OCI-LY1 (cell line): ENCODE results near the gene ATP6V0A1.

ENCODE experiments used
- H2AFZ ChIP-seq: fragments of 200-600 bp; sonication (generic), shearing (Covaris generic); 2 replicates; pipeline ENCODE4 v1.6.0; 2014; ENCODE audit warnings: antibody characterized with exemption, mild to moderate bottlenecking, low read length
- H3F3A ChIP-seq: fragments of 200-600 bp; sonication (generic), shearing (Covaris generic); 2 replicates; pipeline ENCODE4 v1.6.0; 2014; ENCODE audit warnings: mild to moderate bottlenecking, antibody characterized with exemption, low read length, moderate library complexity; ENCODE audit not compliant: insufficient read depth
- H3K27ac ChIP-seq: fragments of 200-600 bp; sonication (generic); 2 replicates; pipeline ENCODE4 v1.5.1; 2014; ENCODE audit warnings: low read length, mixed run types, mild to moderate bottlenecking, low read depth; ENCODE audit not compliant: poor library complexity, severe bottlenecking
- H3K27me3 ChIP-seq: fragments of 200-600 bp; sonication (generic); 2 replicates; pipeline ENCODE4 v1.6.0; 2014; ENCODE audit warnings: antibody characterized with exemption, mild to moderate bottlenecking, low read length, moderate library complexity; ENCODE audit not compliant: insufficient read depth
- H3K36me3 ChIP-seq: fragments of 200-600 bp; sonication (generic); 2 replicates; pipeline ENCODE4 v1.6.1; 2014; ENCODE audit warnings: mild to moderate bottlenecking, antibody characterized with exemption, low read length, moderate library complexity, mixed read lengths; ENCODE audit not compliant: insufficient read depth
- H3K4me1 ChIP-seq: fragments of 200-600 bp; sonication (generic); 2 replicates; pipeline ENCODE4 v1.5.1; 2014; ENCODE audit warnings: mild to moderate bottlenecking, low read length, moderate library complexity; ENCODE audit not compliant: insufficient read depth, severe bottlenecking
- H3K4me2 ChIP-seq: fragments of 200-600 bp; sonication (generic), shearing (Covaris generic); 2 replicates; pipeline ENCODE4 v1.6.1; 2014; ENCODE audit warnings: low read length
- H3K4me3 ChIP-seq: fragments of 200-600 bp; sonication (generic); 2 replicates; pipeline ENCODE4 v1.5.1; 2014; ENCODE audit warnings: low read length, low read depth, mild to moderate bottlenecking, mixed read lengths; ENCODE audit not compliant: poor library complexity, severe bottlenecking
- H3K79me2 ChIP-seq: fragments of 200-600 bp; shearing (Covaris generic); 2 replicates; pipeline ENCODE4 v1.6.1; 2016; ENCODE audit warnings: mixed run types, low read length, mixed read lengths; ENCODE audit not compliant: insufficient read depth
- H3K9ac ChIP-seq: fragments of 200-600 bp; sonication (generic), shearing (Covaris generic); 2 replicates; pipeline ENCODE4 v1.6.1; 2014; ENCODE audit warnings: mild to moderate bottlenecking, low read length, mixed read lengths
- H3K9me2 ChIP-seq: fragments of 200-600 bp; sonication (generic), shearing (Covaris generic); 2 replicates; pipeline ENCODE4 v1.6.1; 2014; ENCODE audit warnings: low read depth, mild to moderate bottlenecking, low read length, mixed read lengths
- H3K9me3 ChIP-seq: fragments of 200-600 bp; shearing (Covaris generic); 2 replicates; pipeline ENCODE4 v1.6.1; 2014; ENCODE audit warnings: low read length, mixed read lengths
- H4K20me1 ChIP-seq: fragments of 200-600 bp; sonication (generic), shearing (Covaris generic); 2 replicates; pipeline ENCODE4 v1.6.0; 2016; ENCODE audit warnings: mild to moderate bottlenecking, low read length; ENCODE audit not compliant: insufficient read depth
- CTCF ChIP-seq: fragments of 200-600 bp; sonication (generic), shearing (Covaris generic); IDR thresholded peaks from 2 replicates; pipeline ENCODE4 v1.5.1; 2017; ENCODE audit warnings: mild to moderate bottlenecking, antibody characterized with exemption, low read length, moderate library complexity, mixed read lengths
- EZH2 ChIP-seq: fragments of 200-600 bp; sonication (generic), shearing (Covaris generic); IDR thresholded peaks from 2 replicates; pipeline ENCODE4 v1.8.0; 2017; ENCODE audit warnings: borderline replicate concordance, mixed run types, mild to moderate bottlenecking, antibody characterized with exemption, low read length, moderate library complexity, mixed read lengths

ATP6V0A1 gene

GRCh38 chr17:42475121-42475520 lies 16.4 kb downstream of the ATP6V0A1 start:
- H3K36me3 ChIP-seq = peaks cover 53% of the 10 kb centered on the region
- no peaks in the 10 kb centered on the region for H3K9me3 ChIP-seq
- H3K27ac ChIP-seq = no peak overlapping the region
- H3K4me2 ChIP-seq = no peak overlapping the region
- H4K20me1 ChIP-seq = no peaks in the 10 kb centered on the region
- H3K27me3 ChIP-seq = no peaks in the 10 kb centered on the region
- H3F3A ChIP-seq = no peaks in the 10 kb centered on the region
- TF ChIP-seq CTCF (no peak), EZH2 (no peak)
- H2AFZ ChIP-seq = no peak overlapping the region
- no peak overlapping the region for H3K4me3 ChIP-seq
- no peaks in the 10 kb centered on the region for H3K79me2 ChIP-seq
- H3K9ac ChIP-seq = no peak overlapping the region
- H3K9me2 ChIP-seq = no peaks in the 10 kb centered on the region
- H3K4me1 ChIP-seq = no peaks in the 10 kb centered on the region

- H3K27ac ChIP-seq = no peak overlapping the region
- no peak for TF ChIP-seq EZH2
- no peak for TF ChIP-seq CTCF
These were observed 17.2 kb downstream of the ATP6V0A1 start for GRCh38 chr17:42475835-42476234.

GRCh38 chr17:42476411-42476810 lies 17.7 kb downstream of the ATP6V0A1 start:
- TF ChIP-seq EZH2 = no peak
- TF ChIP-seq CTCF = no peak
- Histone ChIP-seq H3K9me2 (no peaks in the 10 kb centered on the region), H3K4me1 (no peaks in the 10 kb centered on the region), H3K9ac (no peak overlapping the region), H3K27ac (no peak overlapping the region), H3K4me3 (no peak overlapping the region), H3F3A (no peaks in the 10 kb centered on the region), H3K36me3 (peaks cover 48% of the 10 kb centered on the region), H3K27me3 (no peaks in the 10 kb centered on the region), H2AFZ (no peak overlapping the region), H4K20me1 (no peaks in the 10 kb centered on the region), H3K79me2 (no peaks in the 10 kb centered on the region), H3K9me3 (no peaks in the 10 kb centered on the region), H3K4me2 (no peak overlapping the region)

More at GRCh38 chr17:42475835-42476234, 17.2 kb downstream of the ATP6V0A1 start:
- H3K9me2 ChIP-seq = no peaks in the 10 kb centered on the region
- H3K4me2 ChIP-seq = no peak overlapping the region
- H3K4me1 ChIP-seq = no peaks in the 10 kb centered on the region
- H3K9ac ChIP-seq = no peak overlapping the region
- no peaks in the 10 kb centered on the region for H4K20me1 ChIP-seq
- H2AFZ ChIP-seq = no peak overlapping the region
- no peak overlapping the region for H3K4me3 ChIP-seq
- H3K79me2 ChIP-seq = no peaks in the 10 kb centered on the region
- peaks cover 49% of the 10 kb centered on the region for H3K36me3 ChIP-seq
- H3K27me3 ChIP-seq = no peaks in the 10 kb centered on the region
- no peaks in the 10 kb centered on the region for H3K9me3 ChIP-seq
- H3F3A ChIP-seq = no peaks in the 10 kb centered on the region
